K562 (cell line): ENCODE data around the gene USP32. TPM values are rescaled to one million over a fixed set of nuclear protein-coding genes. Genes with fewer than 3 reads are reported as not detected.

ENCODE experiments used
- JUN ChIP-seq, 2 experiments: sonication (generic) in 1 of 2; formaldehyde crosslinking in 1 of 2; IDR thresholded peaks; 2 replicates each; pipeline versions ENCODE4 v1.6.1 to v1.8.0; 2012 to 2022; ENCODE audit warnings: borderline replicate concordance in 2 of 2, mild to moderate bottlenecking in 2 of 2, improper control_type of control experiment in 1 of 2, low read depth in 1 of 2, low read length in 1 of 2, missing genetic modification reagents in 1 of 2
- KLF13 ChIP-seq: fragments of 450-650 bp; IDR thresholded peaks from 2 replicates; pipeline ENCODE4 v1.6.1; 2016; ENCODE audit warnings: missing genetic modification characterization, low read depth, mild to moderate bottlenecking, missing compliant biosample characterization, moderate library complexity, borderline replicate concordance
- KLF6 ChIP-seq: fragments of 250-450 bp; sonication (Bioruptor Pico); IDR thresholded peaks from 2 replicates; pipeline ENCODE4 v1.4.0; 2020; ENCODE audit warnings: mild to moderate bottlenecking, moderate library complexity, borderline replicate concordance
- ZNF583 ChIP-seq: fragments of 250-450 bp; sonication (Bioruptor Pico); IDR thresholded peaks from 2 replicates; pipeline ENCODE4 v1.4.0; 2020
- ZNF644 ChIP-seq: fragments of 200-800 bp; sonication (Bioruptor generic); IDR thresholded peaks from 2 replicates; pipeline ENCODE4 v1.6.1; 2016; ENCODE audit warnings: low read depth, missing genetic modification characterization, missing compliant biosample characterization
- polyA plus RNA-seq, 8 experiments: library from polyadenylated mRNA; depleted of rRNA in 4 of 8; stranded (reverse) in 5 of 8; unstranded in 3 of 8; fragments of >200 nt; fragmentation: Nextera tagmentation in 2 of 8; fragmentation: Illumina TruSeq in 1 of 8; extraction: Ambion mirVana in 2 of 8; extraction: Trizol in 1 of 8; gene quantifications; 2 replicates each; pipeline versions ENCODE4 v1.2.1 to v1.2.3, GENCODE V29; 2011 to 2014; ENCODE audit warnings: inconsistent platforms in 1 of 8, missing spikeins in 1 of 8
- total RNA-seq, 7 experiments: library from RNA; depleted of rRNA in 6 of 7; stranded (reverse); fragments of >200 nt in 6 of 7; fragmentation: Illumina TruSeq in 2 of 7; extraction: Trizol in 2 of 7; gene quantifications; 2 replicates each; pipeline versions ENCODE4 v1.2.1 to v1.2.3, GENCODE V29; 2011 to 2021; ENCODE audit warnings: low replicate concordance in 1 of 7
- TF ChIP-seq, protein P1 (sequence below): fragments of 450-650 bp; IDR thresholded peaks from 2 replicates; pipeline ENCODE4 v1.6.1; 2014; ENCODE audit warnings: low read depth, mild to moderate bottlenecking, moderate library complexity, borderline replicate concordance
- TF ChIP-seq, protein P2 (sequence below): sonication (generic); formaldehyde crosslinking; IDR thresholded peaks from 2 replicates; pipeline ENCODE4 v1.8.1; 2023; ENCODE audit warnings: mild to moderate bottlenecking, missing genetic modification reagents
- TF ChIP-seq, protein P3 (sequence below): fragments of 250-450 bp; sonication (Bioruptor Pico); IDR thresholded peaks from 2 replicates; pipeline ENCODE4 v1.9.0; 2021; ENCODE audit warnings: mild to moderate bottlenecking, inconsistent platforms
- TF ChIP-seq, protein P4 (sequence below): sonication (generic); formaldehyde crosslinking; IDR thresholded peaks from 2 replicates; pipeline ENCODE4 v1.8.1; 2023; ENCODE audit warnings: mild to moderate bottlenecking, missing genetic modification reagents

USP32 gene
- total and polyA plus RNA-seq, 9 of the 15 experiments (the other 6 are each of a cell fraction or from before 2014, with no cell fraction given) = 18.0 to 69.3 (median 47.1) TPM

DNA sequence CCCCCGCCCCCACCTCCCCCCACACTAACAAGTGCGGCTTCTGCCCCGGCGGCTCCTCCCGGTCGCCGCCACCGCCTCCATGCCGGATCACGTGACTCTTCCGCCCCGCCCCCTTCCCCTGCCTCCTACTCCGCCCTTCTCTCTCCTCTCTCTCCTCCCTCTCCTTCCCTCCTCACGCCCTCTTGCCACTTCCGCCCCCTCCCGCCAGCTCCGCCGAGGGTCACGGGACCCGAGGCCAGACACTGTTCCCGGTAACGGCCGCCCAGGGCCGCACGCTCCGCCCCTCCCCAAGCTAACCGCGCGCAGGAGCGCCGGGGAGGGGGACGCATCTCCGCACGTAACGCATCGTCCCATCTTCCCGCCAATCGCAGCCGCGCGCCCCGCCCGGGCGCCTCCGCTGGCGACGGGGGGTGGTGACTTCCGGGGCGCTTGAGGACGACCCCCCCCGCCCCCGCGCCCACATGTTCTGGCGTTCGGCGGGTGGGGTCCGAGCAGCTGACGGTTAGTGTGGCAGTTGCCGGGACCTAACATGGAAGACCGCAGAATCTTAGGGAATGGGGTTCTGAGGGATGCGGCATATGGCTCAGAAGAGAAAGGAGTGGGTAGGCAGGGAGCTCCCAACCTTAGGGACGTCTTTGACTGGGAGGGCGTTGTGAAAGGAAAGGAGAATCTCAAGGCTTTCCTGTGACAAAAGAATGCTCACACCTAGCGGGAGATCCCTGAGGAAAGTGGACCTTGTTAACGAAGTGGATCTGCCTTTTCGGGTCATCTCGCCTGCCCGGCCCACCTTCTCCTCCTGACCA is at the start of gene USP32 (continued):
- TF ChIP-seq ZNF583 (CRISPR knock-in tag) (no peak), KLF6 (CRISPR knock-in tag) (peak; percentile 97; the same call in 1 of the 2 replicates), KLF13 (tag) (peak; percentile 90), ZNF644 (tag) (no peak), JUN (IDR thresholded peaks at IDR 0.05; ENCODE audit: borderline replicate concordance, low read depth, low read length) (peak; percentile 37; the same call in 1 of the 2 replicates), JUN (CRISPR knock-in tag; IDR thresholded peaks at IDR 0.05; ENCODE audit: borderline replicate concordance) (0 out of 2 replicates have a peak, but pooled peaks have one; percentile 11)
- TF ChIP-seq, protein P1, sequence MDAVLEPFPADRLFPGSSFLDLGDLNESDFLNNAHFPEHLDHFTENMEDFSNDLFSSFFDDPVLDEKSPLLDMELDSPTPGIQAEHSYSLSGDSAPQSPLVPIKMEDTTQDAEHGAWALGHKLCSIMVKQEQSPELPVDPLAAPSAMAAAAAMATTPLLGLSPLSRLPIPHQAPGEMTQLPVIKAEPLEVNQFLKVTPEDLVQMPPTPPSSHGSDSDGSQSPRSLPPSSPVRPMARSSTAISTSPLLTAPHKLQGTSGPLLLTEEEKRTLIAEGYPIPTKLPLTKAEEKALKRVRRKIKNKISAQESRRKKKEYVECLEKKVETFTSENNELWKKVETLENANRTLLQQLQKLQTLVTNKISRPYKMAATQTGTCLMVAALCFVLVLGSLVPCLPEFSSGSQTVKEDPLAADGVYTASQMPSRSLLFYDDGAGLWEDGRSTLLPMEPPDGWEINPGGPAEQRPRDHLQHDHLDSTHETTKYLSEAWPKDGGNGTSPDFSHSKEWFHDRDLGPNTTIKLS = peak; percentile 61; the same call in 1 of the 2 replicates
- TF ChIP-seq, protein P2, sequence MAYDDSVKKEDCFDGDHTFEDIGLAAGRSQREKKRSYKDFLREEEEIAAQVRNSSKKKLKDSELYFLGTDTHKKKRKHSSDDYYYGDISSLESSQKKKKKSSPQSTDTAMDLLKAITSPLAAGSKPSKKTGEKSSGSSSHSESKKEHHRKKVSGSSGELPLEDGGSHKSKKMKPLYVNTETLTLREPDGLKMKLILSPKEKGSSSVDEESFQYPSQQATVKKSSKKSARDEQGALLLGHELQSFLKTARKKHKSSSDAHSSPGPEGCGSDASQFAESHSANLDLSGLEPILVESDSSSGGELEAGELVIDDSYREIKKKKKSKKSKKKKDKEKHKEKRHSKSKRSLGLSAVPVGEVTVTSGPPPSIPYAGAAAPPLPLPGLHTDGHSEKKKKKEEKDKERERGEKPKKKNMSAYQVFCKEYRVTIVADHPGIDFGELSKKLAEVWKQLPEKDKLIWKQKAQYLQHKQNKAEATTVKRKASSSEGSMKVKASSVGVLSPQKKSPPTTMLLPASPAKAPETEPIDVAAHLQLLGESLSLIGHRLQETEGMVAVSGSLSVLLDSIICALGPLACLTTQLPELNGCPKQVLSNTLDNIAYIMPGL = peak; percentile 33; the same call in 1 of the 2 replicates
- TF ChIP-seq, protein P3, sequence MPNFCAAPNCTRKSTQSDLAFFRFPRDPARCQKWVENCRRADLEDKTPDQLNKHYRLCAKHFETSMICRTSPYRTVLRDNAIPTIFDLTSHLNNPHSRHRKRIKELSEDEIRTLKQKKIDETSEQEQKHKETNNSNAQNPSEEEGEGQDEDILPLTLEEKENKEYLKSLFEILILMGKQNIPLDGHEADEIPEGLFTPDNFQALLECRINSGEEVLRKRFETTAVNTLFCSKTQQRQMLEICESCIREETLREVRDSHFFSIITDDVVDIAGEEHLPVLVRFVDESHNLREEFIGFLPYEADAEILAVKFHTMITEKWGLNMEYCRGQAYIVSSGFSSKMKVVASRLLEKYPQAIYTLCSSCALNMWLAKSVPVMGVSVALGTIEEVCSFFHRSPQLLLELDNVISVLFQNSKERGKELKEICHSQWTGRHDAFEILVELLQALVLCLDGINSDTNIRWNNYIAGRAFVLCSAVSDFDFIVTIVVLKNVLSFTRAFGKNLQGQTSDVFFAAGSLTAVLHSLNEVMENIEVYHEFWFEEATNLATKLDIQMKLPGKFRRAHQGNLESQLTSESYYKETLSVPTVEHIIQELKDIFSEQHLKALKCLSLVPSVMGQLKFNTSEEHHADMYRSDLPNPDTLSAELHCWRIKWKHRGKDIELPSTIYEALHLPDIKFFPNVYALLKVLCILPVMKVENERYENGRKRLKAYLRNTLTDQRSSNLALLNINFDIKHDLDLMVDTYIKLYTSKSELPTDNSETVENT (CRISPR knock-in tag) = peak; percentile 7; the same call in 1 of the 2 replicates
- TF ChIP-seq, protein P4, sequence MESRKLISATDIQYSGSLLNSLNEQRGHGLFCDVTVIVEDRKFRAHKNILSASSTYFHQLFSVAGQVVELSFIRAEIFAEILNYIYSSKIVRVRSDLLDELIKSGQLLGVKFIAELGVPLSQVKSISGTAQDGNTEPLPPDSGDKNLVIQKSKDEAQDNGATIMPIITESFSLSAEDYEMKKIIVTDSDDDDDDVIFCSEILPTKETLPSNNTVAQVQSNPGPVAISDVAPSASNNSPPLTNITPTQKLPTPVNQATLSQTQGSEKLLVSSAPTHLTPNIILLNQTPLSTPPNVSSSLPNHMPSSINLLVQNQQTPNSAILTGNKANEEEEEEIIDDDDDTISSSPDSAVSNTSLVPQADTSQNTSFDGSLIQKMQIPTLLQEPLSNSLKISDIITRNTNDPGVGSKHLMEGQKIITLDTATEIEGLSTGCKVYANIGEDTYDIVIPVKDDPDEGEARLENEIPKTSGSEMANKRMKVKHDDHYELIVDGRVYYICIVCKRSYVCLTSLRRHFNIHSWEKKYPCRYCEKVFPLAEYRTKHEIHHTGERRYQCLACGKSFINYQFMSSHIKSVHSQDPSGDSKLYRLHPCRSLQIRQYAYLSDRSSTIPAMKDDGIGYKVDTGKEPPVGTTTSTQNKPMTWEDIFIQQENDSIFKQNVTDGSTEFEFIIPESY (CRISPR knock-in tag) = peak; percentile 60; the same call in 1 of the 2 replicates
